ENCODE results near the gene STUB1.

GRCh38 chr16:720990-721764 lies 41.0 kb downstream of the STUB1 start, which contains the start of gene ANTKMT:
- peak in 2 of 3 experiments; percentile 13 to 26 for TF ChIP-seq CTCF (IDR thresholded peaks at IDR 0.05)
- TF ChIP-seq POLR2A (IDR thresholded peaks at IDR 0.05; ENCODE audit: low read depth), result peak; percentile 63
